Raji (cell line): ENCODE results near the gene ABHD15.

ENCODE experiments used
- POLR2A ChIP-seq: IDR thresholded peaks from 2 replicates; pipeline ENCODE4 v1.6.1; 2011; ENCODE audit warnings: low read depth, low read length, control low read depth; ENCODE audit not compliant: insufficient read depth

Gene ABHD15

DNA sequence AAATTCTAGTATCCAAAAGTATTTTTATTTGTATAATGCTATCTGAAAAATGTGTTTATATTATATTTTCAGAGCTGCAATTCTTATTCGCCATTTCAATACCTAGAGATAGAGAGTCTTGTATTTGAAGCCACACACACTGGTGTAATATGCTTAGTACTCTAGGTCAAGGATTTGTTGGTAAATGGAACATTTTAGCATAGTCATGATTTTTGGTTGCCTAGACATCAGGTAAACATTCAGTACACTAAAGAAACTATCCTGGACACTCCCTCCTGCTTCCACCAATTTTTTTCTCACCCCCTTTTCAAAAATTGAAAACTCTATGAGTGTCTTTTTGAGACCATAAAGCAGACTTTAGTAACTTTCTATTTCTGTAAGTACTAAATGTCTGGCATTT is 20.8 kb downstream of the ABHD15 start:
- no peak for TF ChIP-seq POLR2A

DNA sequence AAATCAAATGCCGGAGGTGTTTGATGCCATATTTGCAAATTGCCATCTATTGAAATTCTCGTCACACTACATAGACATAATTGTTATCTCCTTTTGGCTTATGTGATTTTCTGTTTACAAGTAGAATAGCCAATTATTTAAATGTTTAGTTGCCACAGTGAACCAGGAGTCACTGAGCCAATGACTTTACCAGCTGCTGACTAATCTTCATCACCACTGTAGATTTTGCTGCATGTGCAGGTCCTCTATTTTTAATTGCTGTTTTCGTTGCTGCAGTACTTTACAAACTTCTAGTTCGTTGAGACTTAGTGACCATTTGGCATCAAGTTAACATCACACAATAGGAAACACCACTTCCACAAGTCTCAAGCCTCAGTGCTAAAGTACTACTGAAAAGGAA is 22.8 kb downstream of the ABHD15 start:
- TF ChIP-seq POLR2A = no peak

DNA sequence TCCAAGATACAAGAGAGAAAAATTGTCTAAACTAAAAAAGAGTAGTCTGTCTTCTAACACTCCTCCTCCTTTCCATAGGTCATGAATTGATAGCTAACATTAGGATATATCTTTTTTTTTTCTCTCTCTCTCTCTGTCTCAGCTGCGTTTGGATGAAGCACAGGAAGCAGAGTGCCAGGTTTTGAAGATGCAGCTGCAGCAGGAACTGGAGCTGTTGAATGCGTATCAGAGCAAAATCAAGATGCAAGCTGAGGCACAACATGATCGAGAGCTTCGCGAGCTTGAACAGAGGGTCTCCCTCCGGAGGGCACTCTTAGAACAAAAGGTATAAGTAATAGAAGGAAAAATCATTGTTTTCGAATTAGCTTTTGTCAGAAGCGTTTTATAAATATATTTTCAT is 32.9 kb downstream of the ABHD15 start:
- no peak for TF ChIP-seq POLR2A

DNA sequence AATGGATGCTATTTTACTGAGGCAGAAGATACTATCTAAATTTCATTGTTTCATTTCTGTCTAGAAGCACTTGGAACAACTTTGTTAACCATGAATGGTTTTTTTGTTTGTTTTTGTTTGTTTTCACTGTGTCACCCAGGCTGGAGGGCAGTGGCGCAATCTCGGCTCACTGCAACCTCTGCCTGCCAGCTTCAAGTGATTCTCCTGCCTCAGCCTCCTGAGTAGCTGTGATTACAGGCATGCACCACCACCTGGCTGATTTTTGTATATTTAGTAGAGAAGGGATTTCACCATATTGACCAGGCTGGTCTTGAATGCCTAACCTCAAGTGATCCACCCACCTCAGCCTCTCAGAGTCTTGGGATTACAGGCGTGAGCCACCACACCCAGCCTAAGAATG is 40.5 kb downstream of the ABHD15 start:
- TF ChIP-seq POLR2A = no peak

DNA sequence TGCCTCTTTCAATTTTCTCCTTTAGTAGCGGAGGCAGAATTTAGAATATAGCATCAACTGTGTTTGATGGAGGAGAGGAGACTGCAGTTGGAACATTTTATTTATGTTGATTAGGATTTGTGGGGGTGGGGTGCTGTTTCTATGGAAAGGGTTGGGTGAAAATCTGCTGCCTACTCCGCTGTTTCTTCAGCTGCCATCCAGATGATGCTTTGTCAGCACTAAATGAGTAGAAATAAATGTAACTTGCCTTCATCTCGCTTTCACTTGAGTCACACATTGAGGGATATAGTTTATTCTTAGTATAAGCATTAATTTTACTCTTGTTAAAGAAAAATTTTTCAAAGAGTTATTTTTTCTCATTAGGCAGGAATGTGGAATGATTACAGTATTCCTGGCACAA is 42.1 kb downstream of the ABHD15 start:
- TF ChIP-seq POLR2A = no peak

DNA sequence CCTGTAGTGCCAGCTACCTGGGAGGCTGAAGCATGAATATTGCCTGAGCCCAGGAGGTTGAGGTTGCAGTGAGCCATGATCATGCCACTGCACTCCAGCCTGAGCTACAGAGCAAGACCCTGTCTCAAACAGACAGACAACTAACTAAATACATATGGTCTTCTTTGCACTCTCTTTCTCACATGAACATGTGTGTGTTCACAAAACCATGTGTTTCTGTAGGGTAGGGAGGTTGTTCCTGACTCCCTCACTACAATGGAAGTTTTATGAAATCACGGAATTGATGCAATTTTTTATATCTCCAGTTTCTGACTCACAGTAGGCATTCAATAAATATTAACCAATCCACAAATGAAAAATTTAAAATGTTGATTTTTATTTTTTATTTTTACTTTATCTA is 48.5 kb downstream of the ABHD15 start:
- no peak for TF ChIP-seq POLR2A

DNA sequence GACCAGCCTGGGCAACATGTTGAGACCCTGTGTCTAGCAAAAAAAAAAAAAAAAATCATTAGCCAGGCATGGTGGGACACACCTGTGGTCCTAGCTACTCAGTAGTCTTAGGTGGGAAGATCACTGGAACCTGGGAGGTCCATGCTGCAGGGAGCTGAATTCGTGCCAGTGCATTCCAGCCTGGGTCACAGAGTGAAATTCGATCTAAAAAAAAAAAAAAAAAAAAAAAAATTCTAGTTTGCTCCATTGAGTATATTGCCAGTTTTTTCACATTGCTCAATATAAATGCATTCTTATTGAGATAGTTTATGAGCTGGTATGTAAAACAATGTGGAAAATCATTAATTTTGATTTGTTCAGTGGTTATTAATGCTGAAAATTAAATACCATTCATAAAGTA is 52.0 kb downstream of the ABHD15 start:
- TF ChIP-seq POLR2A = no peak

DNA sequence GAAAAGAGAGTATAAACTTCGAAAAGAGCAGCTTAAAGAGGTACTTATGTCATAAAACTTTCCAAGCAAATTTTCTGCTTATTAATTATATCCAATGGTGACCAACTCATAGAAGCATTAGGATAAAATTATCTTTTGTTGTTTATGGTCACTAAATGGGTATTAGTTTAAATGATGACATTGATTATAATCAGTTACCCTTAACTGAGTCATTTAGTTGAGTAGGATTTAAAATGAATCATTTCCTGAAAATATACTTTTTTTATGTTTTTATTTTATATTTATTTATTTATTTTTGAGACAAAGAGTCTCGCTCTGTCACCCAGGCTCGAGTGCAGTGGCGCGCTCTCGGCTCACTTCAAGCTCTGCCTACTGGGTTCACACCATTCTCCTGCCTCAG is 55.9 kb downstream of the ABHD15 start:
- no peak for TF ChIP-seq POLR2A
